ENCODE measurements around the gene POLK. TPM values are rescaled to one million over a fixed set of nuclear protein-coding genes. Genes with fewer than 3 reads are reported as not detected.

Gene POLK
- total and polyA plus RNA-seq, 2 of the 8 experiments (the other 6 are each of a cell fraction or from before 2014, with no cell fraction given) = 2.0 to 9.0 TPM

GRCh38 chr5:75484605-75485004, 27.1 kb upstream of the POLK start:
- Histone ChIP-seq H3K4ac (replicated peaks; ENCODE audit: insufficient read length, low read depth, low read length) (no peak overlapping the region), H4K8ac (ENCODE audit: extremely low read depth, insufficient read depth, low read length) (no peak overlapping the region), H3K4me3 (ENCODE audit: extremely low read depth in 1 of 4, insufficient read depth in 2 of 4, low read depth in 3 of 4, low read length in 4 of 4) (no peak overlapping the region), H2AK5ac (ENCODE audit: low read depth, low read length) (no peak overlapping the region), H3K4me1 (replicated peaks in 1 of 4; ENCODE audit: control insufficient read depth in 3 of 4, insufficient read depth in 4 of 4, low read length in 3 of 4) (peaks cover 3 to 14% (median 4%) of the 10 kb centered on the region in 4 experiments; a peak in 4 of 7 replicates), H3K56ac (replicated peaks; ENCODE audit: insufficient read length, low read depth, low read length) (no peak overlapping the region), H3K9ac (replicated peaks in 1 of 4; ENCODE audit: extremely low read depth in 1 of 4, low read depth in 3 of 4, low read length in 3 of 4) (no peak overlapping the region), H2BK120ac (replicated peaks; ENCODE audit: low read depth, low read length) (no peak overlapping the region), H2AFZ (ENCODE audit: low read length) (no peak overlapping the region), H3K23ac (ENCODE audit: insufficient read length) (no peak overlapping the region), H3K23me2 (ENCODE audit: low read depth, low read length) (no peaks in the 10 kb centered on the region), H2BK12ac (ENCODE audit: low read depth, low read length) (no peak overlapping the region), H3K18ac (ENCODE audit: extremely low read depth, low read length) (no peak overlapping the region), H3K14ac (ENCODE audit: insufficient read length) (no peak overlapping the region), H3K79me2 (ENCODE audit: control insufficient read depth in 1 of 2, insufficient read depth in 2 of 2, low read length in 2 of 2) (peaks cover 0 to 75% of the 10 kb centered on the region in 2 experiments; a peak in 2 of 4 replicates), H3K9me3 (ENCODE audit: insufficient read depth in 2 of 2, low read depth in 1 of 2, low read length in 1 of 2) (no peaks in the 10 kb centered on the region), H4K91ac (replicated peaks; ENCODE audit: insufficient read length, low read length) (no peak overlapping the region), H3K4me2 (ENCODE audit: insufficient read depth in 1 of 2, low read depth in 2 of 2, low read length in 2 of 2) (no peak overlapping the region), H3K27me3 (replicated peaks in 1 of 4; ENCODE audit: control insufficient read depth in 3 of 4, extremely low read depth in 1 of 4, insufficient read depth in 3 of 4, low read length in 3 of 4) (no peaks in the 10 kb centered on the region), H2BK5ac (ENCODE audit: low read depth, low read length) (no peak overlapping the region), H4K20me1 (replicated peaks in 1 of 2; ENCODE audit: control insufficient read depth in 1 of 2, insufficient read depth in 2 of 2, low read length in 2 of 2) (peaks cover 2 to 4% of the 10 kb centered on the region in 2 experiments), H3K36me3 (ENCODE audit: control insufficient read depth in 2 of 4, insufficient read depth in 4 of 4, low read length in 3 of 4) (no peaks in the 10 kb centered on the region), H3K27ac (ENCODE audit: low read depth, low read length) (no peak overlapping the region), H4K5ac (ENCODE audit: insufficient read length, low read depth, low read length) (no peak overlapping the region), H3K79me1 (ENCODE audit: low read depth, low read length) (peaks cover 11% of the 10 kb centered on the region), H2BK15ac (ENCODE audit: low read length) (no peak overlapping the region), H2BK20ac (ENCODE audit: low read length) (no peak overlapping the region)
- TF ChIP-seq CTCF (IDR thresholded peaks at IDR 0.05; ENCODE audit: control extremely low read depth in 1 of 3, insufficient read depth in 1 of 3, low read depth in 1 of 3, low read length in 3 of 3) (no peak), EP300 (IDR thresholded peaks at IDR 0.05; ENCODE audit: borderline replicate concordance in 1 of 2, low read depth in 2 of 2, low read length in 2 of 2) (no peak), EZH2 (IDR thresholded peaks at IDR 0.05; ENCODE audit: low read depth, low read length, severe bottlenecking) (no peak), ATF3 (IDR thresholded peaks at IDR 0.05; ENCODE audit: insufficient read depth, low read depth, low read length) (no peak), RAD21 (IDR thresholded peaks at IDR 0.05 in 1 of 2, conservative IDR thresholded peaks at IDR 0.05 in 1 of 2; ENCODE audit: low read depth in 2 of 2, low read length in 2 of 2) (no peak), KDM1A (IDR thresholded peaks at IDR 0.05; ENCODE audit: borderline replicate concordance, low read length) (no peak), CBX8 (IDR thresholded peaks at IDR 0.05; ENCODE audit: borderline replicate concordance, low read depth, low read length) (no peak)
- ChIA-PET POLR2A (ENCODE audit: partially characterized antibody) (no interaction called here), CTCF (ENCODE audit: partially characterized antibody) (interaction anchor here (0.6 to 0.7 kb wide), 3 partner anchors 108 to 549 kb away, joined by 3 to 7 read pairs (median 3); no protein-coding TSS in a partner anchor)
- DNase-seq (ENCODE audit: low read depth in 1 of 2, low spot score in 2 of 2) = no peak
- WGBS, 2 experiments (ENCODE audit: extremely low coverage in 1 of 2, insufficient coverage in 1 of 2, insufficient read length in 1 of 2, insufficient replicate concordance in 2 of 2, low coverage in 1 of 2, low lambda C conversion rate in 2 of 2, missing lambda C conversion rate in 1 of 2) = 88% methylated on average over 1 of the region's 1 CpG; no CpG with 5 or more reads in 1 of the 2 experiments
- no peak for FAIRE-seq
